ENCODE results near the gene RHOG.

RHOG gene

DNA sequence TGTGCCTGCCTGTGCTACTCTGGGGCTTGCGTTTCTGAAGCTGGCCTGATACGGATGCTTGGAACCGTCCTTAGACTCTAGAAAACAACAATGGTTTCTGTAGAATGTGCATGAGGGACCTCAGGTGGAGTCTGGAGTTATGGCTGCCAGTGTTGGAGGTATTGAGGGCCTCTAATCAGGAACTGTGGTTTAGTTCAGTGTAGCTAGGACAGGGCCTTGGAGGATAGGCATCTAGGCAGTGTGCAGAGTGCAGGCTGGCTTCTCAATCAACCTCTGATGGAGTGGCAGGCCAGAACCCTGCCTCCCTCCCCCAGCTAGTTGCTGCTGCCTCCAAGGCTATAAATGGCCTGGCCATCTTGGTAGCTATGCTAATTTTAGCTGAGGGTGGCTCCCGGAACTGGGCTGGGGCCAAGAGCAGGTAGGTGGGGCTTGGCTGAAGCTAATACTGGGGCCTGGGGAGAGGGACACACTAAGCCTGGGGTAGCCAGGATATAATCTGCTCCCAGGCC, 18.7 kb upstream of the RHOG start:
- no peak for DNase-seq (ENCODE audit: low read depth in 2 of 2)

DNA sequence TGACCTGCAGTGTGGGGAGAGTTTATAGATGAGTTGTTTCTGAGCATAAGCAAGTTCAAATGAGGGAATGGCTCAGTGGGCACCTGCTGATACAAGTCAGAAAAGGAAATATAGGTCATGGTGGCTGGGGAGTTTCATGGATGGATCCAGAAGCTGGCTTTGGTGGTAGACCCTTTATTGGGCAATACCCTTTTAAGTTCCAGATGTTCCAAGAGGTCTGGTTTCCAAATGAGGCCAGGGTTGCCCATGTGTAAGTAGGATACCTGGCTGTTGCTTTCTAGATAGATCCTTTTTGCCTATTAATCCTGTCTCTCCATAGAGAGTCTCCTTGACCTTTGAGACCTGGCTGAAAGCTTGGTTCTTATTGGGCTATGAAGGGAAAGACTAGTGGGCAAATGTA, 16.9 kb upstream of the RHOG start:
- no peak for DNase-seq (ENCODE audit: low read depth in 2 of 2)

DNA sequence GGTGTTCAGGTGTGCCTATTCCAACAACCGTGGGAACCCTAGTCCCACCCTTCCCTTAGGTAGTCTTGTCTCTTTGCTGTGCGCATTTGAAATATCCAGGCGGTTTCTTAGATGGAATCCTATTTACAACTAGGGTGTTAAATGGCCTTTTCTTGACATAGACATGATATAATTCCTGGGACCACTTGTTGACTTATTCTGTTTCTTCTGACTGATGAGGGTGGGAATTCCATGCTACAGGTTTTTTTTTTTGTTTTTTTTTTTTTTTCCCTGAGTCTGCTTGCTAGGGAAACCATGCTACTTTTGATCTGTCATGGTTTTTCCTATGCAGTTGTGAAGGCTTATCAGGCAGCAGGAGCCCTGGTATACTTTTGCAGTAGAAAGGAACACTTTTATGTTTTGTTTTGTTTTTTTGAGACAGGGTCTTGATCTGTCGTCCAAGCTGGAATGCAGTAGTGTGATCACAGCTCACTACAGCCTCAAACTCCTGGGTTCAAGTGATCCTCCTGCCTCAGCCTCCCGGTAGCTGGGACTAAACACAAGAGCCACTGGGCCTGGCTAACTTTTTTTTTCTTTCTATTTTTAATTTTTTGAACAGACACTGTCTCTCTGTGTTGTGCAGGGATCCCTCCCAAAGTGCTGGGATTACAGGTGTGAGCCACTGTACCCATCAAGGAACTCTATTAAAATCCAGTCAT, 16.2 kb upstream of the RHOG start:
- DNase-seq (ENCODE audit: low read depth in 2 of 2) = no peak

DNA sequence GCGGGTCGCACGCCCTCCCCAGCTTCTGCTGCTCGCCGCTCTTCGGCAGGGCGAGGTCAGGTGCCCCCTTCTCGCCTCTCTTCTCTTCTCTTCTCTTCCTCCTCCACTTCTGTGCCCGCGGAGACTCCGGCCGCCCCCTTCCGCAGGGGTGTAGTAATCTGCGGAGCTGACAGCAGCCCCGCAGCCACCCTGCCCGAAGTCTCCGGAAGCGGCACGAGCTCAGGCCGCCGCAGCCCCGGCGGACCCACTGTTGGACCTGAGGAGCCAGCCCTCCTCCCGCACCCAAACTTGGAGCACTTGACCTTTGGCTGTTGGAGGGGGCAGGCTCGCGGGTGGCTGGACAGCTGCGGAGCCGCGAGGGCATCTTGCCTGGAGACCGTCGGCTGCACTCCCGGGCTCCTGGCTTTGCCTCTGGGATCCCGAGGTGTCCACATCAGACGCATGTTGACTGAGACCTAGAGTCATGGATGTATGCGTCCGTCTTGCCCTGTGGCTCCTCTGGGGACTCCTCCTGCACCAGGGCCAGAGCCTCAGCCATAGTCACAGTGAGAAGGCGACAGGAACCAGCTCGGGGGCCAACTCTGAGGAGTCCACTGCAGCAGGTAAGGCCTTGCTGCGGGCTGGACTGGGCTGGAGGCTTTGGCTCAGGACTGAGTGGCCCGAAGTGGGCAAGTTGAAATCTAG, 15.2 kb upstream of the RHOG start:
- DNase-seq (ENCODE audit: low read depth in 2 of 2) = no peak

DNA sequence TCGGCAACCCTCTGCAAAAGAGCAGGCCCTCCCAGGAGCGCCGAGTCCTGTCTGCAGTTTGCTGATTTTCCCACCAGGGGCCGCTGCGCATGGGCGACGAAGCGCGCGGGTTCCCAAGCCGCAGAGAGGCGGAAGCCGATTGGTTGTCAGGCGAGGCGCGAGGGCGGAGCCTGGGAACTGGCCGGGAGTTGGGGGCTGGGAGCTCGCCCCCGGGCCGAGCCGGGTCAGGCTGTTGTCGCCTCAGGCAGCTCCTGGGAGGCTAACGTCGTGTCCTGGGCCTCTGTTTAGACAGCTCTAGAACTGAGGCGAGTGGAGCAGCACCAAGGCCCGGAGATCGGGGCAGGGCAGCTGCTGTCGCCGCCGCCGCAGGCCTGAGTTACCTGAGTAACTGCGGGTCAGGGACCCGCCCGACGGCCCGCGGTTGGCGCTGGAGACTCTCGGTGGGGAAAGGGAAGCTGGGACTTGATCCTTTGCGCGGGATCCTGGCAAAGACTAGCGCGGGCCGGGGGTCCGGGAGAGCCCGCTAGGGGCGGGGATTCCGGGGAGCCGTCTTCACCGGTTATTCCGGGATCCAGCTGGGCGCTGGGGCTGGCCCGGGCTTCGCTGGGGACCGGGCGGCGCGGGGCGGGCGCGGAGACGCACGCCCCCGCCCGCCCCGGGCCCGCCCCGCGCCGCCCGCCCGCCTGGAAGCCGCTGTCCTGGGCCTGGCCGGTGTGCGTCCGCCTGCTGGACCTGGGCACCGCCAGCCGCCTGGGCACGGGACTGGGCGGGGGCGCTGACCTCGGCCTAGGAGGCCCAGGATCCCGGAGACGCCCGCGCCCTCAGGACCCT, 14.4 kb upstream of the RHOG start, which contains the start of gene STIM1:
Gene STIM1, plus strand, starts transcription at position 688 of the 831 bp plus-strand sequence. CDS start 607 bp downstream, outside the sequence.
- peak; percentile 97 to 98 for DNase-seq (ENCODE audit: low read depth in 2 of 2)

DNA sequence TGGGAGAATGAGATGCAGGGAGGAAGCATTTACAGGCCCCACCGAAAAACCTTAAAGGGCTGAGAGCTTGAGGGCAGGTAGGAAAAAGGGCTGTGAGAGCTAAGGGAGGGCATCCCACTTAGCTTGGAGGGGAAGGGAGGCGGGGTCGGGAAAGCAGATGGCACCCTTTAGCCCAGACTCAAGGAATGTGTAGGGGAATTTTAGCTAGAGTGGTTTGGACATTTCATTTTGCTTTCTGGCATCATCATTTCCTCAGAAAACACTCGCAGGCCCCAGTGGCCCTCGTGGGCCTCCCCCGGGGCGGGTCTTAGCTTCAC, 13.9 kb upstream of the RHOG start:
- DNase-seq (ENCODE audit: low read depth in 2 of 2) = no peak

DNA sequence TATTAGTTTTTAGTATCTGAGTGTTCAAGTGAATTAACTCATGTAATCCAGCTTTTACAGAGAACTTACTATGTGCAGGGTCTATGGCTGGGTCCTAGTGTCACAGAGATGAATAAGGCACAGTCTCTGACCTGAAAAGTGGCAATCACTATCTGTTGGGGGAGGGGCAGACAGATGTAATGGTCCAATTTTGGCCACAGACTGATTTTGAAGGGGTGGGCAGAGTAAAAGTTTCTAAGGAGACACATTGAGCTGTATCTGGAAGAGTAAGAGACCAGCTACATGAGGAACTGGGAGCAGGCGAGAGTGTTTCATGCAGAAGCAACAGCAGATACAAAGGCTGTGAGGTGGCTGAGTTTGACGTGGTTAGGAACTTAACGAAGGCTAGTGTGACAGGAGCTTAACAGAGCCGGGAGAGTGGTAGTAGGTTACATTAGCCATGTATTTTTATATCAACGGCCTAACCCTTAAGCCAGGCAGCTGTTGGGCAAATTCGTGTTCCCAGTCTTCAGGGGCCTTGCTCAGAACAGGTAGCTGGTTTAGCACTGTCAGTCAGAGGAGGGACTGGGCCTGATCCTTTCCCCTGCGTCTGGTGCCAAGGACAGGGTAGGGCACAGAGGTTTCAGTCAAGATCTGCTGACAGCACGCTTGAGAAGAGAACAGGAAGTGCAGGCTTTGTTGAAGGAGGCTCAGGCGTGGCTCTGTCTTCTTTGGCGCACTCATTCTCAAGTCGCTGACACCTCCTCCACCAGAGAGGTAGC, 13.3 kb upstream of the RHOG start:
- no peak for DNase-seq (ENCODE audit: low read depth in 2 of 2)

DNA sequence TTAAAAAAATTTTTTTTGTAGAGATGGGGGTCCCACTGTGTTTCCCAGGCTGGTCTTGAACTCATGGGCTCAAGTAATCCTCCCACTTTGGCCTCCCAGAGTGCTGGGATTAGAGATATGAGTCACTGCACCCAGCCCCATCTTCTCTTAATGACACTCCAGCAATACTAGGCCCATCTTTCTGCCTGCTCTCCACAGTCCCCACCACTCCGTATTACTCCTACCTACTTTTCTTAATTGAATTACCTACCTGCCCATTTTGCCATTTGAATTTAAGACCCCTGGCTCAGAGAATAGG, 12.7 kb upstream of the RHOG start:
- DNase-seq (ENCODE audit: low read depth in 2 of 2) = no peak

DNA sequence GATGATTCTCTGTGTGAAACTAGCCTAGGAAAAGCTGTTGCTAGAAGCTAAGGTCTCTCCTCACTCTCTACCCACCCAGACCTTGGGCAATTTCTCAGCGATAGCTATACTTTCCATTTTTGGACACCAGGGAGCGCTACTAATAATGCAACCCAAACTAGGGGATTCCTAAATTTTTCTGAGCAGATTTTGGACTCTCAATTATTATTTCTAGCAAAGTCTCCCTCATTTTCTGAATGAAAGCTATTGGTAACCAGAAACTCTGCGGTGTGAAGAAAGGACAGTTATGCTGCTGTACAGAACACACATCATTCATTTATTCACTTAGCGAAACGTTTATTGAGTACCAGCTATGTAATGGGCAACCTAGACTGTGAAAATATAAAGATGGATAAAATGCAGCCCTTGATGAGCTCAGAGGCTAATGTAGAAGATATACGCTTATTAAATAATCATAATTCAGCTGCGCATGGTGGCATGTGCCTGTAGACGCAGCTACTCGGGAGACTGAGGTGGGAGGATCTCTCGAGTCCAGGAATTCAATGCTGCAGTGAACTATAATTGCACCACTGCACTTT, 8.6 kb upstream of the RHOG start:
- DNase-seq (ENCODE audit: low read depth in 2 of 2) = no peak

DNA sequence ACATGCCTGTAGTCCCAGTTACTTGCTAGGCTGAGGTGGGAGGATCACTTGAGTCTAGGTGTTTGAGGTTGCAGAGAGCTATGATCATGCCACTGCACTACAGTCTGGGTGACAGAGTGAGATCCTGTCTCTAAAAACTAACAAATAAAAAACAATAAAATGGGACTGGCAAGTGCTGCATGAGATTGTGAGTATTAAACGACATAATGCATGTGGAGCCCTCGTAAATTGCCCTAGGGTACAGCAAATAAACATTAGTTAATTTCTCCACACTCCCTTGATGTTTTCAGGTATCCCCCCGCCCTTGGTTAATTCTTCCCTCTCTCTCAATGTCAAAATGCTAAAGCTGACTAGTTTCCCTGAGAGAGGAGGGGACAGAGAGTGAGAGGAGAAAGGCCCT, 4.9 kb upstream of the RHOG start:
- DNase-seq (ENCODE audit: low read depth in 2 of 2) = no peak

DNA sequence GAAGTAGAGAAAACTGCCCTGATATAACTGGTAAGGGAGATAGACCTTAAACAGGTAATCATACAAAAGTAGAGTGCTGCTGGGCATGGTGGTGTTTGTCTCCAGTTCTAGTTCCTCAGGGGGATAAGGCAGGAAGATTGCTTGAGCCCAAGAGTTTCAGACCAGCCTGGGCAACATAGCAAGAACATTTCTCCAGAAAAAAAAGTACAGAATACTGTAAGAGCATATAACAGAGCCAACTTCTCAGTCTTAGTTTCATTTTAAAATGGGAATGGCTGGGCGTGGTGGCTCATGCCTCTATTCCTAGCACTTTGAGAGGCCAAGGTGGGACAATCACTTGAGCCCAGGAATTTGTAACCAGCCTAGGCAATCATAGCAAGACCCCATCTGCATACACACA, 4.5 kb upstream of the RHOG start:
- DNase-seq (ENCODE audit: low read depth in 2 of 2) = no peak

DNA sequence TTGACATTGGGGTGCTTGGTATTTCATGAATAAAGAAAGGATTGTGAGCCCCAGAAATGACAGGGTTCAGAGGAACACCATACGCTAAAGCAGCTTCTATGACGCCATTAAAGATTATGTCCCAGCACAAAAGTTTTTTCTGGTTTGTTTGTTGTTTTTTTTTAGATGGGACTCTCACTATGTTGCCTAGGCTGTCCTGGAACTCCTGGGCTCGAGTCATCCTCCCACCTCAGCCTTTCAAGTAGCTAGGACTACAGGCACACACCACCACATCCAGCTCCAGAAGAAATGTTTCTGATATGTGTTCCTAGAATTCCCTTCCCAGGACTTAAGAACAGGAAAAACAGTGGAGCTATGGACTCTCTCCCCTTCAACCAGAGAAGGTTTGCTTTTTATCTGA, 2.6 kb upstream of the RHOG start:
- no peak for DNase-seq (ENCODE audit: low read depth in 2 of 2)

DNA sequence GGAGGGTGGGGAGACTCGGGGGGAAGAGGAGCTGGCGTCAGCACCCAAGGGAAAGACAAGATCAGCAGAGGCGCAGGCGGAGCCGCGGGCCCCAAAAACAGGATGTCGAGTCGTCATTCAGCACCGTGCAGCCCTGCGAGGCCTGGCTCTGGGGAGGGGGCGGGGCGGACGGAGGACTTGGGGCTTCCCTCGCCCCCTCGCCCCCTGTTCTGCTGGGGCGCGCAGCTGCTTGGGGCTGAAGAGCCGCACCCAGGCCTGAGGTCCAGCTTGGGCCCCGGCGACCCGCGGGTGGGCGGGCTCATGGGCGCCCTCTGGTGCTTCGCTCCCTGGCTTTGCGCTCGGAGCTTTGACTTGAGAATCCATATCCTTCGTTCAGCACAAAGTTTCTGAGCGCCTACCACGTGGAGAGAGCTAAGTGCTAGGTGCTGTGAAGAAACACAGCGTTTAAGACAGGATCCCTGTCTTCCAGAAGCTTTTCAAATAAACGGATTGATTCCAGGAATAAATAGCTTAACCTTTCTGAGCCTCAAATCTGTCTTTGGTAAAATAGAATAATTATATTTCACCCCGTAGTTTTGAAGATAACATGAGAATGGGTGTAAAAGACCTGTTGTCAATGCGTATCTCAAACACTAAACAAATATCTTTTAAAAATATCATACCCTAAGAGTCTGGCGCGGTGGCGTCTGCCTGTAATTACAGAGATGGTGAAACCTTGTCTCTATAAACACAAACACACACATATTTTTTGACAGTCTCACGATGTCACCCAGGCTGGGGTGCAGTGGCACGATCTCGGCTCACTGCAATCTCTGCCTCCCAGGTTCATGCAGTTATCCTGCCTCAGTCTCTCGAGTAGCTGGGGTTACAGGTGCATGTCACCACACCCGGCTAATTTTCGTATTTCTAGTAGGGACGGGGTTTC, 929 bp upstream of the RHOG start:
- DNase-seq (ENCODE audit: low read depth in 2 of 2) = peak in 1 of 2 donors; percentile 91

DNA sequence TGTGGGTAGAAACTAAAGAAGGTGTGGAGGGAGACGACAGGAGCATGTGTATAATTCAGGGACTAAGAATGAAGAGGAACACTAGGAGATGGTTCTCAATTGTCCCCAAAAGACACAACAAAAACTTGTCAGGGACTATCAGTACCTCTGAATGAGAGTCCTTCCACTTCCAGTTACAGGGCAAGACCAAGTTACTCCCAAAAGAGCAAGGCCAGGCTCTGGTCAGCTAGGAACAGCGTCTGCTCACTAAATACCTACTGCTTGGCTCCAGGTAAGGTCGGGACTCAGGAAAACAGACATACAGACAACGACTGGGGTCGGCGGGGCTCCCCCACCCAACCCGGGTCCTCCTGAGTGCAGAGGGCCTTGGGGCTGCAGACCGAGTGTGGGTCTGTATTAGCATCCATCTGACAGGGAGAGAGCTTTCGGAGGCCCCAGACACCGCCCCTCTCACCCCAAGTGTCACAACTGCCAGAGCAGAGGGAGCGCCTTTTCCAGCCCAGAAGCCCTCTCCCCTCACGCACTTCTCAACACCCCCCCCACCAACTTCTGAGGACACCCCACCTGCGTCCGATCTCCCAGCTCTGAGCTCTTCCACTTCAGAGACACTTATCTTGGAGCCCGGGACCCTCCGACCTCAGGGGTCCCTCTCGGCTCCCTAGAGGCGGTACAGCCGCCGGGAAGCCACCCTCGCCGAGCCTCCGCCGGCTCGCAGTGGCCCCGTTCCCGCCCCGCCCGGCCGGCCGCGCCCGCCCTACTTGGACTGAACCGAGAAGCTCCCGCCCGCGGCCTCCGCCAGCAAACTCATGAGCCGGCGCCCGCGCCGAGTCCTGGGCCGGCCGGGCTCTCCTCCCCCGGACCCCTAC, 522 bp downstream of the RHOG start:
- DNase-seq (ENCODE audit: low read depth in 2 of 2) = no peak

DNA sequence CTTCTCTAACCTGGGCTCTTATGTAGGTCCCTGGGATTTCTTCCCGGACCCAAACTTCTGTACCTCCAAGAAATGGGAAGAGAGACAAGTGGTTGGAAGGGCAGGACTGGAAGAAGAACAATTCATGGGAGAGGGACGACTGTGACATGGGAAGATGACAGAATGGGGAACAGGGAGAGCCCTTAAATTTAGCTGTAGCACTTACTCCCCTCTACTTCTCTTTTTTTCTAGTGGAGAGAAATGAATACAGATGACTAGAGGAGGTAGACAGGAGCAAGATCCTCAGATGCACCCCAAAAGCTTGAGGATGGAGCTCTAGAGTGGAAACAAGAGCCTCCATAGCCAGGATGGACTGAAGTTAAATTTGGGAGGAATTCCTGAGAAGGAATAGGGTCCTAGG, 2.3 kb downstream of the RHOG start:
- no peak for DNase-seq (ENCODE audit: low read depth in 2 of 2)

DNA sequence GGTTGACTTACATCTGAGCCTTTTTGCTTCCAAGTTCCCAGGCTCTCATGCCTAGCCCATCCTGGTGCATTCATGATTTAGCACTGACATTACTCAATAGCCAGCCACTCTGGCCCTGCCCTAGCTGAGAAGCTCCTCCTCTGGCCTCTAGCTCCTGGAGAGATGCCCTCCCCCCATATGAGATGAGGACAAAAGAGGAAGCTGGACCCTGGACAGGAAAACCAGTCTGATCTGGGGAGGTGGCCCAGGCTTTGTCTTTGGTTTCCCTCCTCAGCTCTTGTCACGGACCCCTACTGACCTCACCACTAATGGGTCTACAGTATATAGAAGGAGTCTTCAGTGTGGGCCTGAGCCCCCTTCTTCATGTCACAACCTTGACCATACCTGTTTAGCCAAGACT, 3.0 kb downstream of the RHOG start:
- DNase-seq (ENCODE audit: low read depth in 2 of 2) = no peak

DNA sequence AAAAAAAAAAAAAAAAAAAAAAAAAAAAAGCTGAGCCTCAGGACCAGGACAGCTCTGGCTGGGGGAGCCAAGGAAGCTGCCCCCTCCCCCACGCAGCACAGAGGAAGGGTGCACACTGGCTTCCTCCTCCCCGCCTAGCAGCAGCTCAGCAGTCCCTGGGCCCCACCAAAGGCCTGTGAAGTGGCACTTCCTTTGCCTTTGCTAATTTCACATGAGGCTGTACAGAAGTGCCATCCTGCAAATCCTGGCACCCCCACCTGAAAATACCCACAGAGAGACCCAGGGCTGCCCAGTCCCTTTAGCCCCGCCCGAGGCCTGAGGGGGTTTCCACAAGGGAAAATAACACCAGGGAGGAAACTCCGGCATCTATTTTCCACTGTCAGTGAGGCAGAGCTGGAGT, 3.9 kb downstream of the RHOG start:
- DNase-seq (ENCODE audit: low read depth in 2 of 2) = peak in 1 of 2 donors; percentile 28

DNA sequence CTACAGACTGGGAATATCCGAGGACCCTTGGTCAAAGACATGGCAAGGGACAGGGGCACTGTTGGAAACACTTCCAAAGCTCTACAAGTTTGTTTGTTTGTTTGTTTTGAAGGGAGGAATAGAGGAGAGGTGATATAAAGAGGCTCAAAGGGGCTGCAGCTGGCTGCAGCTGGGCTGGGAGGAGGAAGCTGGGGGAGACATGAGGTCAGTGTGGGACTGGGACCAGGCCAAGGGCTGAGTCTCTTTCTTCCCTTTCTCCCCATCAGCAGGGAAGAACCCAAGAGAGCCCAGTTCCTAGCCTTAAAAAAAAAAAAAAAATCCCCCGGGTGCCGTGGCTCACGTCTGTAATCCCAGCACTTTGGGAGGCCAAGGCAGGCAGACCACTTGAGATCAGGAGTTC, 5.0 kb downstream of the RHOG start:
- no peak for DNase-seq (ENCODE audit: low read depth in 2 of 2)

DNA sequence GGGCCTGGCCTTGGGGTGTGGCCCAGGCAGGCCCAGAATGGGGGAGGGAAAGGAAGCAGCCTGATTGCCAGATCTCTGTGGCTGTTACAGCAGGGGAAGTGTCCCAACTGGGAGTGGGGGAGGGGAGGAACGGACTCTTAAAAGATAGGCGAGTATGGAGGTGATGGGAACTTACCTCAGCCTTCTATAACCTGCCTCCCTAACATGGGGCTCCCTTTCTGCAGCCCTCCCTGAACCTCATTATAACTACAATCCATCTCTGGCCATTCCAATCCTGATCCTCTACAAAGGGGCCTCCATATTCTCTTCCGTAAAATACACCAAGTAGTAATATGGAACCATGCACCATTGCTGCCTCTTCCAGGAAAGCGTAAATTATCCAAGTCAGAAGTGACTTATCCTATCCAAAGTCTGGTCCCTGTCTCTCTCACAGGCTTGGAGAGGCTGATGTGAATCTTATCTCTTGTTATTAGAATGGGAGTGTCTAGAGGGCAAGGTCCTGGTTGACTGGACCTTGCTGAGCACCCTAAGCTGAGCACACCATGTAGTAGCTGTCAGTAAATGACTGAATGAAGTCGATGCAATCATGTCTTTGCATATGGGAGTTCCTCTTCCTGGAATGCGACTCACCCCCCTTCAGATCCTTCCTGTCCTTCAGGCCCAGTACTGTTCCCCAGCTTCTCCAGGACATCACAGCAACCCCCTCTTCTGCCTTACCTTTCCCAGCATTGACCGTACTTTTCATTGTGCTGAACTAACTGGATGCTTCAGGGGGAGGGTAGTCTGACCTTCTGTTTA, 5.9 kb downstream of the RHOG start:
- no peak for DNase-seq (ENCODE audit: low read depth in 2 of 2)

Data from stimulated activated CD8-positive, alpha-beta memory T cell treated with anti-CD3 and anti-CD28 coated beads, Interleukin-2, amount 100 ng/mL, for 48 hours (primary cell).